HG03565 (cell line): ENCODE results near the gene COQ8A.
"Not testable (repeated sequence)": the region's sequence is repeated elsewhere in the genome, so short reads cannot be mapped to it uniquely, and the experiment has no call there.

Experiments used
- ATAC-seq: cut with Tn5 transposase; IDR thresholded peaks from one replicate; pipeline ENCODE4 v1.9.1; 2021; ENCODE audit warnings: mild to moderate bottlenecking, moderate library complexity; ENCODE audit not compliant: unreplicated experiment

COQ8A gene

GRCh38 chr1:226921504-226921903 is 18.6 kb upstream of the COQ8A start:
- ATAC-seq, result no peak

DNA sequence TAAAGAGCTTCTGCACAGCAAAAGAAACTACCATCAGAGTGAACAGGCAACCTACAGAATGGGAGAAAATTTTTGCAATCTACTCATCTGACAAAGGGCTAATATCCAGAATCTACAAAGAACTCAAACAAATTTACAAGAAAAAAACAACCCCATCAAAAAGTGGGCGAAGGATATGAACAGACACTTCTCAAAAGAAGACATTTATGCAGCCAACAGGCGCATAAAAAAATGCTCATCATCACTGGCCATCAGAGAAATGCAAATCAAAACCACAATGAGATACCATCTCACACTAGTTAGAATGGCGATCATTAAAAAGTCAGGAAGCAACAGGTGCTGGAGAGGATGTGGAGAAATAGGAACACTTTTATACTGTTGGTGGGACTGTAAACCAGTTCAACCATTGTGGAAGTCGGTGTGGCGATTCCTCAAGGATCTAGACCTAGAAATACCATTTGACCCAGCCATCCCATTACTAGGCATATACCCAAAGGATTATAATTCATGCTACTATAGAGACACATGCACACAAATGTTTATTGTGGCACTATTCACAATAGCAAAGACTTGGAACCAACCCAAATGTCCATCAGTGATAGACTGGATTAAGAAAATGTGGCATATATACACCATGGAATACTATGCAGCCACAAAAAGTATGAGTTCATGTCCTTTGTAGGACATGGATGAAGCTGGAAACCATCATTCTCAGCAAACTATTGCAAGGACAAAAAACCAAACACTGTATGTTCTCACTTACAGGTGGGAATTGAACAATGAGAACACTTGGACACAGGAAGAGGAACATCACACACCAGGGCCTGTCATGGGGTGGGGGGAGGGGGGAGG is 10.6 kb upstream of the COQ8A start:
- ATAC-seq, result not testable (repeated sequence)

DNA sequence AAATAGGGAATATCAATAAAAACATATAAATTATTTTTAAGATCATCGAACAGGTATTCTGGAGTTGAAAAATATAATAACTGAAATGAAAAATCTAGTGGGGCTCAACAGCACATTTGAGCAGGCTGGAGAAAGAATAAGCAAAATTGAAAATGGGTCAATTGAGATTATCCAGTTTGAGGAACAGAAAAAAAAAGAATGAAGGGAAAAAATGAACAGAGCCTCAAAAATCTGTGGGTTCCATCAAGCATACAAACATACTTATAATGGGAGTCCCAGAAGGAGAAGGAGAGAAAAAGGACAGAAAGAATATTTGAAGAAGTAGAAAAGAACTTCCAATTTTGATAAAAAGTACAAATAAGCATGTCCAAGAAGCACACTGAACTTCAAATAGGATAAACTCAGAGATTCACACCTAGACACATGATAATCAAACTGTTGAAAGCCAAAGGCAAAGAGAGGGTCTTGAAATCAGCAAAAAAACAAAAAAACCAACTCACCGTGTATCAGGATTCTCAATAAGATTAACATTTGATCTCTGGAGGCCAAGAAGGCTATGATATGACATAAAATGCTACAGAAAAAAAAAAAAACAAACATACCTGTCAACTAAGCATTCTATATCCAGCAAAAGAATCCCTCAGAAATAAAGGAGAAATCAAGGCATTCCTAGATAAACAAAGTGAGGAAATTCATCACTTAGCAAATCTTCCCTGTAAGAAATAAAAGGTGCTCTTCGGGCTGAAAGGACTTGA is 5.4 kb upstream of the COQ8A start:
- ATAC-seq, result no peak

DNA sequence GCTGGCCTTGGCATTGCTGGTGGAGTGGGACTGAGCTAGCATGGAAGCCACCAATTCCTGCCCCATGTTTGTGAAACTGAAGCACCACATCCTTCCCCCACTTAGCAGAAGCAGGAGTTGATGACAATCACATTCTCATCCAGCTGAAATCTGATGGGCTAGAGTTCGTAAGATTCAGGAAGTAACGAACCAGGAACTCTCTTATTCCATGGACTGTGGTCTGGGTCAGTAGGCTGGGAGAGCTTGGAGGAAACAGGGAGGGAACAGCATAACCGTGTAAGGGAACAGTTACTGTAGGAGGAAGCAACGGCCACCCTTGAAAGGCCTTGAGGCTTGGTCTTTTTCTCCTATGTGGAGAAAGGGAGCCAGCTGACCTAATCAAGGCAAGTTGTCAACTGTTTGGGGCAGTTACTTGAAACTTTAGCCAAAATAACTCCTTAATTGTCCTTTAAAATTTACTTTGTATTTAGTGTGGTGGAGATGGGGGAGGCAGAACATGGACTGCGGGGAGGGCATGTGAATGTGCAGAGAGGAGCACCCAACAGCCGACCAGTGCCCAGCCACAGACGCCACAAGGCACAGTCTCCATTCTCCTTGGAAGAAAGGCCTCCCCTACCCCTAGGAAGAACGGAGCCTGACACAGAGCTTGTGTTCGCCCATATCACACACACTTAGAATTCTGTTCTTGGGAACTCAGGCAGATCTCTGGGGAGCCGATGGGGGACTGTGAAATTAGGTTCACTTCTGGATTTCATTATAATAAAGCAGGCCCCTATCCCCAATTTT is 2.0 kb upstream of the COQ8A start:
- no peak for ATAC-seq

DNA sequence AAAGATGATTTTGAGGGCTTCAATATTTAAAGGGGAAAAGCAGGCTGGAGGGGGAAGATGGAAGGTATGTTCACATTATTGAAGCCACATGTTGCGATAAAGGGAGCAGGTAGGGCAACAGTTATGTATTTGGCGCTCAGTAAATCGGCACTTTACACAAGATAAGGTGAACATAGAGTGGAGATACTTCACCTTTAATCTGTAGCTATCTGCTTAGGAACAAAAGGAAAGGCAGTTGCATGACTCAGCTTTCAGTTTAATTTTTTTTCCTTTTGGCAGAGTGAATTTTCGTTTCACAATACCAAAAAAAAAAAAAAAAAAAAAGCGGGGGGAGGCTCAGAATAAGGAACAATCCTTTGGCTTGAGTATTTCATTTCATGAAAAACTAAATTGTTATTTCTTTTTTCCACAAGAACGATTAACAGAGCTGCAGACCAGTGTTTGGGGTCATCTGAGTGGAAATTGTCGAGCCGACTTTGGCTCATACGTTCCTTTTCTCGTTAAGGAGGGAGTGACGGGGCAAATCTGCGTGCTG is 1.1 kb upstream of the COQ8A start:
- ATAC-seq, result no peak

GRCh38 chr1:226939438-226940028 is 561 bp upstream of the COQ8A start:
- ATAC-seq, result peak; percentile 20

DNA sequence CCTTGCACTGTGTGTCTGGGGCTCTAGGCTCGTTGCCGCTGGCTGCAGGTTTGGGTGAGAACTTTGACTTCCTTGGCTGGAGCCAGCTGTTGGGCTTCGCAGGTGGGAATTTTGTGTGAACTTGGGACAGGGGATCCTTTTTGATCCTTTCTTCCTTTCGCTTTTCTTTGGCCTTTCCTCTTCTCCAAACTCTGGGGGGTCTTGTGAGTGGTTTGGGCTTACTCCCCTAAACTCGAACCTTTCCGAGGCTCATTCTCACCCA is 643 bp downstream of the COQ8A start:
- ATAC-seq, result no peak

GRCh38 chr1:226942392-226942791 is 2.3 kb downstream of the COQ8A start:
- ATAC-seq, result no peak

DNA sequence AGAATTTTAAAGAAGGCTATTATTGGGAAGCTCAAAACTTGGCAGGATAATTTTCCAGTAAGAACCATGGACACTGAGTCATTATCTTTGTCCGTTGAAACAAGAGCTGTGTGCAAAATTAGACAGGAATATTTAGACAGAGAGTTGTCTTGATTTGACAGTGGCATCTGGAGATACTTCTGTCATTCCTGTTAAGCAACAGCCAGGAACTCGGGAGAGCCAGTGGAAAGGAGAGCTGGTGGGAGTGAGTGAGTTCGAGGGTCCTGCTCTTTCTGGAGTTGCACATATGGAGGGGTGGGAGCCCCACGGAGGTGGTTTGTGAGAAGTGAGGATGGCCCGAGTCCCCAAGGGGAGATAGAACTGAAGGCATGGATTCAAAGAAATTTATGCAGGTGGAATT is 3.1 kb downstream of the COQ8A start:
- no peak for ATAC-seq

DNA sequence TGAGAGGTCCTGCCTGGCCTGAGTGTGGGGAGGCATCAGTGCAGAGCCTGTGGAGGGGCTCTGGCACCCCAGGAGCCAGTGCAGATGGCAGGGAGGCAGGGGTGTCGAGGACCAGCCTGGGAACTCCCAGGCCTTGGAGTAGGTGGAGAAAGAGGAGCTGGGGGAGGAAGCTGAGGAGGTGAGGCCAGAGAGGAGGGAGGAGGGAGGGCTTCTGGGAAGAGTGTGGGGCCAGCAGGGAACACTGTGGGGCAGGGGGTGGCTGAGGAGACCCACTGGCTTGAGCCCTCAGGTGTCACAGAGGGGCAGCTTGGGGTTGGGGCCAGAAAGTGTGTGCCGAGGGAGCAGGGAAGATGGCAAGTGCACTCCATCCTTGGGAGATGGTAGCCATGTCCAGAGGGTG is 3.8 kb downstream of the COQ8A start:
- ATAC-seq, result no peak

DNA sequence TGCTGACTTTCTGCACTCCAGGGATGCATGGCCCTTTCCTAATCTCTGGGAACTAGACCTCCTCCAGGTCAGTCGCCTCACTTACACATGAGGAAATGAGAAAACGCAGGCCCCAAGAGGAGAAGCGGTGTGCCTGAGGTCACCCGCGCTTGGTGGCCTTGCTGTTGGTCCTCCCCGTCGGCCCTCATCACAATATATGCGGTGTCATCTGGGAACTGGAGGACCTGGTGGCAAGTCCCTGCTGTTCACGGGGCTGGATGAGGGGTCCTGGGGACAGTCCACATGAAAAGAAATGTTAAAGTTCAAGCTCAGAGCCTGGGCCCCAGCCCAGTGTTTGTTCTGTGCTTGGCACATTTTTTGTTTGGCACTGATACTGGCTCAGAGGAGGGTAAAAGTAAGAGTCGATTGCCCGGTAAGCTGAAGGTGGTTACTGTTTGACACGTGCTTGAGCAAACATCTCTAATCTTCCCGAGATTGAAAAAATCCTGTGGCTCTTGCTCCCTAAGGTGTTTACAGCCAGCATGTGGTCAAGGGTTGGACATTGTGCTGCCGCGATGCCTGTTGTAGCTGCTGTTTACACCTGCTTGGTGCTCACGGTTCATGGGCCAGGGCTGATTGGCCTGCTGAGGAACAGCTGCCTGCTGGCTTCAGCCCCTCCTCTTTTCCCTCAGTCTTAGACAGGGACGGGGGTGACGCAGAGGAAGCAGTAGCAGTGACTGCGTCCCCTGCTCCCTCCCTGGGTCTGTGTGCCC is 5.2 kb downstream of the COQ8A start:
- no peak for ATAC-seq

- no peak for ATAC-seq
Observed at GRCh38 chr1:226945858-226946245, 5.8 kb downstream of the COQ8A start.

DNA sequence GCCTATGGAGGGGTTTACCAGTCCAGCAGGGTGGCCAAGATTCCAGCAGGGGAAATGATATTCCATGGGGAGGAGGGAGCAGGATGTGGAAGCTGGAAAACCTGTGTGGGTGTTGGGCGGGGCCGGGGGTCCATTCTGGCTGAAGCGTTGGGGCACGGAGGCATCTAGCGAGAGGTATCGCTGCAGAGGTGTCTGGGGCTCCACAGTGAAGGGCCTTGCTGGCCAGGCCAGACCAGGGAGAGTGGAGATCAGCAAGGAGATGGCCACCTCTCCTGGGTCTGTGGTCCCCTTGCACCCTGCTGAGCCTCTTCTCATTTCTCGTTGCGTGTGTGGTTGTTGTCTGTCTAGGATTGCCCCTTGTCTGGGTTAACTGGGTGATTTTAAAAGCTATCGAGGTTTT is 6.2 kb downstream of the COQ8A start:
- ATAC-seq, result no peak

GRCh38 chr1:226946841-226947240 is 6.7 kb downstream of the COQ8A start:
- no peak for ATAC-seq

GRCh38 chr1:226948051-226948450 is 8.0 kb downstream of the COQ8A start:
- no peak for ATAC-seq

DNA sequence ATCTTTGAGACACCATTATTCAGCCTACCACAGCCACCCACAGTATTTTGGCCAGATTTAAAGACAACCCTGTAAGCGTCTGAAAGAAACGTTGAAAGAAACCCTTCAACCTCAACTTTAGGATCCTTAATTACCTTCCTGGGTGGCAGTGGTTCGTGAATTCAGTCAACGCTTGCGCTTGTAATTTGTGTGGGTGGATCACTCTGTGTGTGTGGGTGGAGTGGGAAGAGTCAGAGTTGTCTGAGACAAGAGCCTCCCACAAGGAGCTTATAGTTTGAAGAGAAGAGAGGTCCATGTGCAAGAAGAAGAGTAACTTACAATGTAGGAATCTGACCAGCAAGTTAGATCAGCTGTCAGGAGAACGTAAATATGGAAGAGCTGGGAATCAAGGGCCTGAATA is 8.4 kb downstream of the COQ8A start:
- no peak for ATAC-seq

DNA sequence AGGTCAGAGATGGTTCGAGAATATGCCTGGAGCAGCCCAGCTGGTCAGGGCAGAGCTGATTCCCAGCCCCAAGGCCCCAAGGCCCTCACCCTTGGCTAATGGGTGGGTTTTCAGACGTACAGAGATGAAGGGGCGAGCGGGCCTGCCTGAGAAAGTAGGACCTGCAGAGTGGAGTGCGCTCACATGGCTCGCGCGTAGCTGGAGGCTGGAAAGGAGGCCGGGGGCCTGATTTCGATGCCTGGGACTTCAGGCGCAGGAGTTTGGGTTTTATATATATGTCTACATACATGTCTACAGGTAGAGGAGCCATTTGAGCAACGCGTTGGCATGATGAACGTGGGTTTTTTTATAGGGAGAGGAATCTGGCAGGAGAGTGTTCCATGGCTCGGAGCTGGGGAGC is 8.9 kb downstream of the COQ8A start:
- no peak for ATAC-seq

DNA sequence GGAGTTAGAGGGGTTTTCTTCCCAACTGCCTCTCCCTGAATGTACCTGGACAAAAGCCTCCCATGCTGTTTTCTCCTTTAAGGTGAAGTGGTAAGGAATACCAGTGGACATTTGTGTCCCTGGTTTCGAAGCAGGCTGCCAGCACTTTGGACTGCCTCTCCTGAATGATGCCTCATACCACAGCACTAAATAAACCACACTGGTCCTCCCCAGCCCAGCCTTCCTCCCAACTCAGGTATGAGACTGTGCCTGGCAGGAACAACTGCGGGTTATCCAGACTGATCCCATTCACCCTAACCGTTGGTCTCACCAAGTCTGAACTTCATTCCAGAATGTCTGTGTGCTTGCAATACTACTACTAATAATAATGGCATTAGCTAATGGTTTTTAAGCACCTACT is 9.3 kb downstream of the COQ8A start:
- ATAC-seq, result no peak

GRCh38 chr1:226950316-226950715 is 10.2 kb downstream of the COQ8A start:
- no peak for ATAC-seq

- ATAC-seq, result no peak
Observed at GRCh38 chr1:226950871-226951270, 10.8 kb downstream of the COQ8A start.
